HepG2 (cell line): Measurements from ENCODE around the gene P2RY6. TPM values are rescaled to one million over a fixed set of nuclear protein-coding genes. Genes with fewer than 3 reads are reported as not detected.
A peak's percentile ranks its signal among the peaks of the same experiment; 100 is the strongest.

Experiments used
- ARNTL ChIP-seq: sonication (generic); formaldehyde crosslinking; IDR thresholded peaks from 2 replicates; pipeline ENCODE4 v1.4.0; 2020; ENCODE audit warnings: mild to moderate bottlenecking, missing genetic modification reagents
- ATF7 ChIP-seq, 2 experiments: fragments of 450-650 bp in 1 of 2; sonication (generic) in 1 of 2; formaldehyde crosslinking in 1 of 2; IDR thresholded peaks; 2 replicates each; pipeline versions ENCODE4 v1.4.0 to v1.6.1; 2016 to 2020; ENCODE audit warnings: antibody characterized with exemption in 1 of 2, mild to moderate bottlenecking in 1 of 2, missing genetic modification reagents in 1 of 2
- CCDC6 ChIP-seq: sonication (generic); formaldehyde crosslinking; IDR thresholded peaks from 2 replicates; pipeline ENCODE4 v1.8.1; 2022; ENCODE audit warnings: mild to moderate bottlenecking, missing genetic modification reagents, moderate library complexity
- FOXC1 ChIP-seq: sonication (generic); formaldehyde crosslinking; IDR thresholded peaks from 2 replicates; pipeline ENCODE4 v1.8.0; 2022; ENCODE audit warnings: mild to moderate bottlenecking, missing genetic modification reagents, borderline replicate concordance
- NFKBIZ ChIP-seq: IDR thresholded peaks from 2 replicates; pipeline ENCODE4 v1.6.1; 2018; ENCODE audit warnings: missing genetic modification reagents, missing compliant biosample characterization
- NR2C2 ChIP-seq: sonication (generic); formaldehyde crosslinking; IDR thresholded peaks from 2 replicates; pipeline ENCODE4 v1.4.0; 2020; ENCODE audit warnings: missing genetic modification reagents, mild to moderate bottlenecking, moderate library complexity, borderline replicate concordance
- RBM39 ChIP-seq: fragments of 200-400 bp; formaldehyde crosslinking; IDR thresholded peaks from one replicate; pipeline ENCODE4 v1.6.1; 2018; ENCODE audit warnings: antibody characterized with exemption, mild to moderate bottlenecking, low read depth, low read length; ENCODE audit not compliant: poor library complexity, severe bottlenecking
- SMARCE1 ChIP-seq: fragments of 450-650 bp; IDR thresholded peaks from 2 replicates; pipeline ENCODE4 v1.6.1; 2017; ENCODE audit warnings: borderline replicate concordance
- SP2 ChIP-seq: sonication (generic); formaldehyde crosslinking; IDR thresholded peaks from 2 replicates; pipeline ENCODE4 v1.5.1; 2020; ENCODE audit warnings: mild to moderate bottlenecking, missing genetic modification reagents
- TBP ChIP-seq: sonication (generic); formaldehyde crosslinking; IDR thresholded peaks from 2 replicates; pipeline ENCODE4 v1.5.0; 2020; ENCODE audit warnings: missing genetic modification reagents
- ZBTB38 ChIP-seq: sonication (generic); formaldehyde crosslinking; IDR thresholded peaks from 2 replicates; pipeline ENCODE4 v1.5.1; 2020; ENCODE audit warnings: mild to moderate bottlenecking, missing genetic modification reagents
- ZBTB8A ChIP-seq: sonication (generic); formaldehyde crosslinking; IDR thresholded peaks from 2 replicates; pipeline ENCODE4 v1.4.0; 2020; ENCODE audit warnings: mild to moderate bottlenecking, low read depth, missing genetic modification reagents, borderline replicate concordance
- ZNF138 ChIP-seq: sonication (generic); formaldehyde crosslinking; IDR thresholded peaks from 2 replicates; pipeline ENCODE4 v1.5.0; 2020; ENCODE audit warnings: mild to moderate bottlenecking, low read depth, missing genetic modification reagents
- ZNF292 ChIP-seq: sonication (generic); formaldehyde crosslinking; IDR thresholded peaks from 2 replicates; pipeline ENCODE4 v1.8.1; 2022; ENCODE audit warnings: mild to moderate bottlenecking, low read depth, missing genetic modification reagents, borderline replicate concordance
- ZNF510 ChIP-seq: sonication (generic); formaldehyde crosslinking; IDR thresholded peaks from 2 replicates; pipeline ENCODE4 v1.4.0; 2020; ENCODE audit warnings: low read depth, mild to moderate bottlenecking, missing genetic modification reagents
- ZNF775 ChIP-seq: sonication (generic); formaldehyde crosslinking; IDR thresholded peaks from 2 replicates; pipeline ENCODE4 v1.4.0; 2020; ENCODE audit warnings: missing genetic modification reagents, mild to moderate bottlenecking, moderate library complexity, borderline replicate concordance
- ZNF780A ChIP-seq: sonication (generic); formaldehyde crosslinking; IDR thresholded peaks from 2 replicates; pipeline ENCODE4 v1.8.0; 2022; ENCODE audit warnings: mild to moderate bottlenecking, missing genetic modification reagents, moderate library complexity
- ZSCAN25 ChIP-seq: sonication (generic); formaldehyde crosslinking; IDR thresholded peaks from 2 replicates; pipeline ENCODE4 v1.8.0; 2022; ENCODE audit warnings: mild to moderate bottlenecking, missing genetic modification reagents
- polyA plus RNA-seq, 8 experiments: library from polyadenylated mRNA; depleted of rRNA in 3 of 8; stranded (reverse) in 7 of 8; unstranded in 1 of 8; fragments of >200 nt; fragmentation: Illumina TruSeq in 4 of 8; extraction: Trizol in 4 of 8; gene quantifications; 2 replicates each; pipeline versions ENCODE4 v1.2.1 to v1.2.3, GENCODE V29; 2011 to 2016; ENCODE audit warnings: low read depth in 4 of 8, missing spikeins in 1 of 8, mixed read lengths in 1 of 8; ENCODE audit not compliant: insufficient read depth in 1 of 8
- total RNA-seq, 5 experiments: library from RNA; depleted of rRNA; stranded (reverse); fragments of >200 nt; fragmentation: Illumina TruSeq; extraction: Trizol; gene quantifications; 2 replicates each; pipeline ENCODE4 v1.2.3, GENCODE V29; 2016; ENCODE audit warnings: low read depth in 1 of 5
- TF ChIP-seq, protein P1 (sequence below): sonication (generic); formaldehyde crosslinking; IDR thresholded peaks from 2 replicates; pipeline ENCODE4 v1.4.0; 2020; ENCODE audit warnings: missing genetic modification reagents
- TF ChIP-seq, protein P2 (sequence below): sonication (generic); formaldehyde crosslinking; IDR thresholded peaks from 2 replicates; pipeline ENCODE4 v1.8.0; 2022; ENCODE audit warnings: mild to moderate bottlenecking, missing genetic modification reagents
- TF ChIP-seq, protein P3 (sequence below): sonication (generic); formaldehyde crosslinking; IDR thresholded peaks from 2 replicates; pipeline ENCODE4 v1.5.0; 2020; ENCODE audit warnings: mild to moderate bottlenecking, missing genetic modification reagents
- TF ChIP-seq, protein P4 (sequence below): sonication (generic); formaldehyde crosslinking; IDR thresholded peaks from 2 replicates; pipeline ENCODE4 v1.4.0; 2020; ENCODE audit warnings: missing genetic modification reagents

The P2RY6 gene
- total and polyA plus RNA-seq, 2 of the 13 experiments (the other 11 are each of a cell fraction or from before 2014, with no cell fraction given), result 0.09 to 0.29 TPM

DNA sequence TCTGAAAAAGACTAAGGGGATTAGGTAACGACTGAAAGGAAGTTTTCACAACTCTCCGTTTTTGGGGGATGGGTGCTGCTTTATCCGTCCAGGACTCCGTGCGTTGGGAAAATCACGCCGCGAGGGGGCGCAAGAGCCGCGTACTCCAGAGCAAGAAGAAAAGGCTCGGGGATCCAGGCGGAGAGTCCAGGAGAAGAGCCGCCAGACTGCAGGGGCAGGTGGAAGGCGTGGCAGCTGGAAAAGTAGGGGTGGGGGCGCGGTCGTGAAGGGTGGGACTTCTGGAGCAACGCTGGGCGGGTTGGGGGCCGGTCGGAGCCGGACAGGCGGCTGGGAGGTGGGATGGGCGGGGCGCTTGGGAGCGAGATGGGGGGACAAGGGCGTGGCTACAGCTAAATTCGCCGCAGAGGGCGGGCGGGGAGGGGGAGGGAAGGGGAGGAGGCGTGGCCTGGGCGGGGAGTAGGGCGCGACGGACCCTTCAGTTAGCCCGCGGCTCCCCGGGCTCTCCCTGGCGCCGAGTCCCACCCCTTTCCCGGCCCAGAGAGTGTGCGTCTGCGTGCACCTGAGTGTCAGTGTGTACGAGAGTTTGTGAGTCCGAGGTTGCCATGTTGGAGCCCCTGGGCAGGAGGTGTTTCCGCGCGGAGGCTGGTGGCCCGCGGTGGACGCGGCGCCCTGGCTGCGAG is 35.3 kb downstream of the P2RY6 start (continued):
- TF ChIP-seq, protein P1, sequence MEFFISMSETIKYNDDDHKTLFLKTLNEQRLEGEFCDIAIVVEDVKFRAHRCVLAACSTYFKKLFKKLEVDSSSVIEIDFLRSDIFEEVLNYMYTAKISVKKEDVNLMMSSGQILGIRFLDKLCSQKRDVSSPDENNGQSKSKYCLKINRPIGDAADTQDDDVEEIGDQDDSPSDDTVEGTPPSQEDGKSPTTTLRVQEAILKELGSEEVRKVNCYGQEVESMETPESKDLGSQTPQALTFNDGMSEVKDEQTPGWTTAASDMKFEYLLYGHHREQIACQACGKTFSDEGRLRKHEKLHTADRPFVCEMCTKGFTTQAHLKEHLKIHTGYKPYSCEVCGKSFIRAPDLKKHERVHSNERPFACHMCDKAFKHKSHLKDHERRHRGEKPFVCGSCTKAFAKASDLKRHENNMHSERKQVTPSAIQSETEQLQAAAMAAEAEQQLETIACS (CRISPR knock-in tag), result no peak; the same call in 1 of the 2 replicates
- TF ChIP-seq, protein P2, sequence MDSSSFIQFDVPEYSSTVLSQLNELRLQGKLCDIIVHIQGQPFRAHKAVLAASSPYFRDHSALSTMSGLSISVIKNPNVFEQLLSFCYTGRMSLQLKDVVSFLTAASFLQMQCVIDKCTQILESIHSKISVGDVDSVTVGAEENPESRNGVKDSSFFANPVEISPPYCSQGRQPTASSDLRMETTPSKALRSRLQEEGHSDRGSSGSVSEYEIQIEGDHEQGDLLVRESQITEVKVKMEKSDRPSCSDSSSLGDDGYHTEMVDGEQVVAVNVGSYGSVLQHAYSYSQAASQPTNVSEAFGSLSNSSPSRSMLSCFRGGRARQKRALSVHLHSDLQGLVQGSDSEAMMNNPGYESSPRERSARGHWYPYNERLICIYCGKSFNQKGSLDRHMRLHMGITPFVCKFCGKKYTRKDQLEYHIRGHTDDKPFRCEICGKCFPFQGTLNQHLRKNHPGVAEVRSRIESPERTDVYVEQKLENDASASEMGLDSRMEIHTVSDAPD (CRISPR knock-in tag), result no peak
- no peak for TF ChIP-seq RBM39
- no peak for TF ChIP-seq ZNF775
- TF ChIP-seq ZNF292 (CRISPR knock-in tag), result peak; percentile 64; the same call in 1 of the 2 replicates
- no peak for TF ChIP-seq SP2 (CRISPR knock-in tag)
- no peak for TF ChIP-seq ZBTB8A (CRISPR knock-in tag)
- TF ChIP-seq, protein P3, sequence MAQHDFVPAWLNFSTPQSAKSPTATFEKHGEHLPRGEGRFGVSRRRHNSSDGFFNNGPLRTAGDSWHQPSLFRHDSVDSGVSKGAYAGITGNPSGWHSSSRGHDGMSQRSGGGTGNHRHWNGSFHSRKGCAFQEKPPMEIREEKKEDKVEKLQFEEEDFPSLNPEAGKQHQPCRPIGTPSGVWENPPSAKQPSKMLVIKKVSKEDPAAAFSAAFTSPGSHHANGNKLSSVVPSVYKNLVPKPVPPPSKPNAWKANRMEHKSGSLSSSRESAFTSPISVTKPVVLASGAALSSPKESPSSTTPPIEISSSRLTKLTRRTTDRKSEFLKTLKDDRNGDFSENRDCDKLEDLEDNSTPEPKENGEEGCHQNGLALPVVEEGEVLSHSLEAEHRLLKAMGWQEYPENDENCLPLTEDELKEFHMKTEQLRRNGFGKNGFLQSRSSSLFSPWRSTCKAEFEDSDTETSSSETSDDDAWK (CRISPR knock-in tag), result no peak
- 0 out of 2 replicates have a peak, but pooled peaks have one; percentile 63 for TF ChIP-seq CCDC6 (CRISPR knock-in tag)
- TF ChIP-seq ZSCAN25, result peak; percentile 94
- no peak for TF ChIP-seq TBP
- peak; percentile 46; the same call in 1 of the 2 replicates for TF ChIP-seq ZBTB38
- TF ChIP-seq NR2C2 (CRISPR knock-in tag), result peak; percentile 17; the same call in 1 of the 2 replicates
- TF ChIP-seq ZNF138 (CRISPR knock-in tag), result no peak
- no peak for TF ChIP-seq ATF7 (IDR thresholded peaks at IDR 0.05)
- no peak for TF ChIP-seq ATF7 (CRISPR knock-in tag; IDR thresholded peaks at IDR 0.05)
- no peak for TF ChIP-seq SMARCE1
- TF ChIP-seq FOXC1 (CRISPR knock-in tag), result no peak
- TF ChIP-seq NFKBIZ (CRISPR knock-in tag), result 0 out of 2 replicates have a peak, but pooled peaks have one; percentile 28
- TF ChIP-seq ARNTL (CRISPR knock-in tag), result peak; percentile 38; the same call in 1 of the 2 replicates
- no peak for TF ChIP-seq ZNF510 (CRISPR knock-in tag)
- TF ChIP-seq, protein P4, sequence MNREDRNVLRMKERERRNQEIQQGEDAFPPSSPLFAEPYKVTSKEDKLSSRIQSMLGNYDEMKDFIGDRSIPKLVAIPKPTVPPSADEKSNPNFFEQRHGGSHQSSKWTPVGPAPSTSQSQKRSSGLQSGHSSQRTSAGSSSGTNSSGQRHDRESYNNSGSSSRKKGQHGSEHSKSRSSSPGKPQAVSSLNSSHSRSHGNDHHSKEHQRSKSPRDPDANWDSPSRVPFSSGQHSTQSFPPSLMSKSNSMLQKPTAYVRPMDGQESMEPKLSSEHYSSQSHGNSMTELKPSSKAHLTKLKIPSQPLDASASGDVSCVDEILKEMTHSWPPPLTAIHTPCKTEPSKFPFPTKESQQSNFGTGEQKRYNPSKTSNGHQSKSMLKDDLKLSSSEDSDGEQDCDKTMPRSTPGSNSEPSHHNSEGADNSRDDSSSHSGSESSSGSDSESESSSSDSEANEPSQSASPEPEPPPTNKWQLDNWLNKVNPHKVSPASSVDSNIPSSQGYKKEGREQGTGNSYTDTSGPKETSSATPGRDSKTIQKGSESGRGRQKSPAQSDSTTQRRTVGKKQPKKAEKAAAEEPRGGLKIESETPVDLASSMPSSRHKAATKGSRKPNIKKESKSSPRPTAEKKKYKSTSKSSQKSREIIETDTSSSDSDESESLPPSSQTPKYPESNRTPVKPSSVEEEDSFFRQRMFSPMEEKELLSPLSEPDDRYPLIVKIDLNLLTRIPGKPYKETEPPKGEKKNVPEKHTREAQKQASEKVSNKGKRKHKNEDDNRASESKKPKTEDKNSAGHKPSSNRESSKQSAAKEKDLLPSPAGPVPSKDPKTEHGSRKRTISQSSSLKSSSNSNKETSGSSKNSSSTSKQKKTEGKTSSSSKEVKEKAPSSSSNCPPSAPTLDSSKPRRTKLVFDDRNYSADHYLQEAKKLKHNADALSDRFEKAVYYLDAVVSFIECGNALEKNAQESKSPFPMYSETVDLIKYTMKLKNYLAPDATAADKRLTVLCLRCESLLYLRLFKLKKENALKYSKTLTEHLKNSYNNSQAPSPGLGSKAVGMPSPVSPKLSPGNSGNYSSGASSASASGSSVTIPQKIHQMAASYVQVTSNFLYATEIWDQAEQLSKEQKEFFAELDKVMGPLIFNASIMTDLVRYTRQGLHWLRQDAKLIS (CRISPR knock-in tag), result no peak
- TF ChIP-seq ZNF780A (CRISPR knock-in tag), result peak; percentile 71; the same call in 1 of the 2 replicates
